Measurements from ENCODE around the gene TPPP3.
A peak's percentile ranks its signal among the peaks of the same experiment; 100 is the strongest.

TPPP3 gene

DNA sequence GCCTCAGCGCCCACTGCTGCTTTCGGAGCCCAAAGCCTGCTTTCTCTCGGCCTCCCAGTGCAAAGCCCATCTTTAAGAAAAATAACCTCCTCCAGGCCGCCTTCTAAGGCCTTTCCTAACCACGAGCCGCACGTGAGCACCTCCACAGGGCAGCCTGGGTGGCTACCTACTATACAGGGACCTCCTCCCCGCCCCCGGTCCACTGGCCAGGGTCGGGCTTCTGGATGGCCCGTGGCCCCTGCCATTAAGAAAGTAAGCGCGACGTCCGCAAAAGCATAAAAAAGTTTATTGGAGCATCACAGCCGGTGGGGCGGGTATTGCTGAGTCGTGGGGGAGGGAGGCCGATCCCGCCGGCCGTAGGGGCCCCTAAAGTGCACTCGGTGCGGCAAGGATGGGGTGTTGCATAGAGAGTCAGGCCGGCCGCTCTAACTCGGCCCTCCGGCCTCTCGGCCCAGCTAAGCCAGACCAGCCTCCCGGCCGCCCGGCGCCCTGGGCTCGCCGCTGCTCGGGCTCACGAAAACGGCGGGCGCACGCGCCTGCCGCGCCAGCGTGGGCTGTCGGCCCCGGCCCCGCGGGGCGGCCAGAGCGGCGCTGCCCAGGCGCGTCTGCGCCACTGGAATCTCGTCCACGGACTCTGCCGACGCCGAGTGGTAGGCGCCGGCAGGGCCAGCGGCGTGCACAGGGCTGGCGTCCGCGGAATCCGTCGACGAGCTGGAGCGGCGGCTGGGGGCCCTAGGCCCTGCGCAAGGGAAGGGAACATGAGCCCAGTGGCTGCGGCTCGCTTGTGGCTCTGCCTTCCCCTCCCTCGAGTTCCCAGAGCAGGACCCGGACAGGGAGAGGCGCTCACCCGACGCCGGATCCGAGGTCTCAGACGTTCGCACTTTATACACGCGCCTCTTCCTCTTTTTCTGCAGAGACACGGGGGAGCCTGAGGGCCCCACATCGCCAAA, 1.1 kb upstream of the TPPP3 start:
- Histone ChIP-seq H3K36me3 (ENCODE audit: control insufficient read depth, insufficient read depth, low read length, severe bottlenecking) (no peaks in the 10 kb centered on the region), H3K9ac (ENCODE audit: low read length) (no peak overlapping the region), H3K27me3 (replicated peaks; ENCODE audit: control insufficient read depth, insufficient read depth, low read length) (no peaks in the 10 kb centered on the region), H3K4me3 (ENCODE audit: low read length) (no peak overlapping the region), H3K9me3 (ENCODE audit: control insufficient read depth, low read length) (no peaks in the 10 kb centered on the region), H3K4me1 (ENCODE audit: control insufficient read depth, insufficient read depth, low read length) (peaks cover 25% of the 10 kb centered on the region)
- no peak for DNase-seq (ENCODE audit: low read depth)

DNA sequence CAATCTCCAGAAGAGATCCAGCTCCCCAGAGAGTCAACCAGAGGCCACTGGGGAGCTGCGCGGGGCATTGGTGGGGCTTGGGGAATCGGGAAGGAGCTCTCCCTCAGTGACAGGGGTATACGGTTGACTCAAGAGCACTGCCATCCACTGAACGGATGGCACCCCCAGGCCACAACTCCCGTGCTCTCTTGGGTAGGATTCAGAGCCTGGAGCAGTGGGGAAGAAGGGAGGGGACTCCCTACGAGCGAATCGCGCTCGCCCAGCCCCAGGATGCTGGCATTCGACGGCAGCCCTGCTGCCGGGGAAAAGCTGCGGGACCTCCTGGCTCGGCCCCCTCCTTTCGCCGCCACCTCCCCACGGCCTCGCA, 473 bp upstream of the TPPP3 start:
- DNase-seq (ENCODE audit: low read depth), result no peak
- Histone ChIP-seq H3K27me3 (replicated peaks; ENCODE audit: control insufficient read depth, insufficient read depth, low read length) (no peaks in the 10 kb centered on the region), H3K9ac (ENCODE audit: low read length) (no peak overlapping the region), H3K4me1 (ENCODE audit: control insufficient read depth, insufficient read depth, low read length) (peaks cover 25% of the 10 kb centered on the region), H3K36me3 (ENCODE audit: control insufficient read depth, insufficient read depth, low read length, severe bottlenecking) (no peaks in the 10 kb centered on the region), H3K9me3 (ENCODE audit: control insufficient read depth, low read length) (no peaks in the 10 kb centered on the region), H3K4me3 (ENCODE audit: low read length) (peak overlapping the region; percentile 59)

DNA sequence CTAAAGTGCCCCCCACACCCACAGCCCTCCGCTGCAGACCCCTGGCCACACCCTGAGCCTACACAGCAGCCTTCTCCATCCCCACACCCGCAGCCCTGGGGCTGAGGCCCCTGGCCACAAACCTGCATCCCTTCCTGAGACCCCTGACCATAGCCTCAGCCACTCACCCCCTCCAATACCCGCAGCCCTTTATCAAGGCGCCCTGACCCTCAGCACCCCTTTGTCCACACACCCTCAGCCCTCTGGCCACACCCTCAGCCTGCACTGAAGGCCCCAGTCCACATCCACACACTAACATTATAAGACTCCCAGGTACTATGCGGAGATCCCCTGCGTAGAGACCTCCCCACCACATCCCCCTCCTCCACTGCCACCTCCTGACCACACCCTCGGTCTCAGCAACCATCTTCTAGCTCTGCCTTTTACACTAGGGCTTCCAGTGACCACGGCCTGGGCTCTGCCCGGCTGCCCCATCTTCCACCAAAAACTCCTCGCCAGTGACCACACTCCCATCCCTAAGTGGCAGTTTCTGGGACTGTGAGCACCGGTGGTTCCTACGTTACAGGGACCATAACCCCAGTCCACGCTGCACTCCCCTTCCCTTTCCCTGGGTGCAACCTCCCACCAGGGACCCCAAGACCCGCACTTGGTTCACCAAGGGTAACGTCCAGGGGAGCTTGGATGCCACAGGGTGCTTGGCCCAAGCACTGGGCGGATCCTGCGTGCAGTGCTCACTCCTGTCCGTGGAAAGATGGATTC, 818 bp downstream of the TPPP3 start:
- no peaks in the 10 kb centered on the region for H3K36me3 ChIP-seq (ENCODE audit: control insufficient read depth, insufficient read depth, low read length, severe bottlenecking)
- H3K4me1 ChIP-seq (ENCODE audit: control insufficient read depth, insufficient read depth, low read length), result peaks cover 25% of the 10 kb centered on the region
- no peaks in the 10 kb centered on the region for H3K9me3 ChIP-seq (ENCODE audit: control insufficient read depth, low read length)
- no peak overlapping the region for H3K9ac ChIP-seq (ENCODE audit: low read length)
- H3K4me3 ChIP-seq (ENCODE audit: low read length), result no peak overlapping the region
- H3K27me3 ChIP-seq (replicated peaks; ENCODE audit: control insufficient read depth, insufficient read depth, low read length), result no peaks in the 10 kb centered on the region
- DNase-seq (ENCODE audit: low read depth), result no peak

DNA sequence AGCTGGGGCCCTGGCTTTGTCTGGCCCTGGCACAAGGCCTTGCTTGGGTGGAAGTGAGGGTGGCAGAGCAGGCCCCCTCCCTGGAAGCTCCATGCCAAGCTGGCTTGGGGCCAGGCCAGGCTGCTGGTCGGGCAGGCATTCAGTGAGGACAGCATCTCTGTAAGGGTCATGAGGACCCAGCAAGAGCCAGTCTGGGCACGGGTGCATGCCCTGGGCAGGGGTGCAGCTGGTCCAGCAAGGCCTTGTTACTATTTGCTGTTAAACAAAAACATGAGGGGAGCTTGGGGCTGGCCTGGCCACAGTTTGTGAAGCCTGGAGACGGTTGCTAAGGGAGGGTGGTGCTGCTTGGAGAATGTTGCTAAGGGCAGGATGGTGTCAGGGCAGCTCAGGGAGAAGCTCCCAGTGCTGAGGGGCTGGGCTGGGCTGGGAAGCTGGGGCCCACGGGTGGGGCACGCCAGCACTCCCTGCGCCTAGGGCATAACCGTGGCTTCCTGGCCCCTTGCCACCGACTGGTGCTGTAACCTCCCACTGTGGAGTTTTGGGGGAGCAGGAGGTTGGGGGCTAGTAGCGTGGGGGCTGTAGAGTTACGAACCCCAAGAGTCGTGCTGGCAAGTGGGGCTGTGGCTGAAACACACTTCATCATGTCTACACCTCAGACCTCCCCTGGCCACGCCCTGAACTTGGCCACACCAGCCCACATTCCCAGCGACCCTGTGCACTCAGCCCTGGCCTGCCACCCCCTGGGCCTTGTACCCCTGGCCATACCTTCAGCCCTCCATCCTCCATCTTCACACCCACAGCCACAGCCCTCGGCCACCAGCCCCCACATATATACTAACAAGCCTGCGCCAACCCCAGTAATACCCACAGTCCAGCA, 1.6 kb downstream of the TPPP3 start:
- Histone ChIP-seq H3K4me3 (ENCODE audit: low read length) (no peak overlapping the region), H3K4me1 (ENCODE audit: control insufficient read depth, insufficient read depth, low read length) (peaks cover 18% of the 10 kb centered on the region), H3K27me3 (replicated peaks; ENCODE audit: control insufficient read depth, insufficient read depth, low read length) (no peaks in the 10 kb centered on the region), H3K9ac (ENCODE audit: low read length) (no peak overlapping the region), H3K9me3 (ENCODE audit: control insufficient read depth, low read length) (no peaks in the 10 kb centered on the region), H3K36me3 (ENCODE audit: control insufficient read depth, insufficient read depth, low read length, severe bottlenecking) (no peaks in the 10 kb centered on the region)
- no peak for DNase-seq (ENCODE audit: low read depth)

DNA sequence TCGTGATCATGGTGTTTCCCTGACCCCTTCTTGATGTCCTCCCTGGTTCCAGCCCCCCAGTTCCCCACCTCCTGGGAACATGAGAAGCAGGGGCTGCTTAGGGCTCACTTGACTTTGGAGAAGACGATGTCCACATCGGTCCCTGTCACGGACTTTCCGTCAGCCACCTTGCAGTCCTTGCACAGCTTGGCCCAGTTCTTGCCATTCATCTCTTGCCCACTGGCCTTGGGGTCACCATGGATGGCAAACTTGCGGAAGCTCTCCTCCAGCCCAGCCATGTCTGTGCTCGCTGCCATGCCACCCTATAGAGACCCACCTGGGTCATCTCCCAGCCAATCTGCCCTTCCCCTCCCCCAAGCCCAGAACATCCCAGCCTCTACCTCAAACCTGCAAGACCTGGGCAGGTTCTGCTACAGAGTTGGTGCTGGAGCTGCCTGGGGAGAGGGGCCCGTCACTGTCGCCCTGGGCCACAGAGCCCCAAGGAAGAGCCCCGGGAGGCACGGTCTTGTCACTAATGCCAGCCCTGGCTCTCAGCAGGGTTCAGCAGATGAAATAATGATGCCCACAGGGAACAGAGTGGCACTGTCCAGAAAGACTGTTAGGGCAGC, 2.4 kb downstream of the TPPP3 start:
- DNase-seq (ENCODE audit: low read depth), result no peak
- H3K4me1 ChIP-seq (ENCODE audit: control insufficient read depth, insufficient read depth, low read length), result peaks cover 14% of the 10 kb centered on the region
- no peaks in the 10 kb centered on the region for H3K9me3 ChIP-seq (ENCODE audit: control insufficient read depth, low read length)
- H3K36me3 ChIP-seq (ENCODE audit: control insufficient read depth, insufficient read depth, low read length, severe bottlenecking), result no peaks in the 10 kb centered on the region
- no peak overlapping the region for H3K4me3 ChIP-seq (ENCODE audit: low read length)
- peaks cover 1% of the 10 kb centered on the region for H3K27me3 ChIP-seq (replicated peaks; ENCODE audit: control insufficient read depth, insufficient read depth, low read length)
- H3K9ac ChIP-seq (ENCODE audit: low read length), result no peak overlapping the region

DNA sequence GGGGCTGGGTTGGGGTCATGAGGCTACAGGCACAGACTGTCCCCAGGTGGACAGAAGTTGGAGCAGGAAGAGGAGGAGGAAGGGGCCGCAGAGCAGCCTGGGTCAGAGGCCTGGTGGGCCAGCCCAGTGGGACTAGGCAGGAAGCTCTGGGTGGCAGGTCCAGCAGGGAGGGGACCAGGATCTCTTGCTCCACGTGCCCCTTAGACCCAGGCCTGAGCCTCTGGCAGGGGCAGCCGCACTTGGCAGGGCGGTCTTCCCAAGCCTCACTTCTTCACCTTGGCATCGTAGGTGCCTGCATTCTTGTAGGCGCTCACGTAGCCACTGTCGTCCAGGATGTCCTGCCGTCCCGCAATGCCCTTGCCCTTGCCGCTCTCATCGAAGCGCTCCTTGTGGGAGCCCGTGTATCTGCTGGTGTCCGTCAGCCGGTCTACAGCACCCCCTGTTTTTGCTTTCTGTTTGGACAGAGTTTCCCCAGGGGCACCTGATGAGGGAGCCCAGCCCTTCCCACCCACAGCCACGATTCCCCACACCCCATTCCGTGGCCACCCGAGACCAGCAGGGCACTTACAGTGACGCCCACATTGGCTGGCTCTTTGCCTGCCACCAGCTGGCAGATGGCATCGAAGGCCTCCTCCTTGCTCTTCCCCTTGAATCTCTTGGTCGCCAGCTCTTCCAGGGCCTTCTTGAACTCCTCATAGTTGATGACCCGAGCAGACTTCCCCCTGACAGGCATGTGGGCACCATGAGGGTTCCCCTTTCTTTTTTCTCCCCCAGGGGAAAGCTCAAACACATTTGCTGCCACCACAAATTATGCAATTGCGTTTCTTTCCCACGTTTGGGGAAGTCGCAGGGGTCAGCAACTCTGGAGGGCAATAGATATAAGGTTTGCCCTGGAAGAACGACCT, 3.1 kb downstream of the TPPP3 start:
- DNase-seq (ENCODE audit: low read depth), result no peak
- Histone ChIP-seq H3K27me3 (replicated peaks; ENCODE audit: control insufficient read depth, insufficient read depth, low read length) (peaks cover 9% of the 10 kb centered on the region), H3K4me1 (ENCODE audit: control insufficient read depth, insufficient read depth, low read length) (peaks cover 12% of the 10 kb centered on the region), H3K9ac (ENCODE audit: low read length) (no peak overlapping the region), H3K9me3 (ENCODE audit: control insufficient read depth, low read length) (no peaks in the 10 kb centered on the region), H3K4me3 (ENCODE audit: low read length) (no peak overlapping the region), H3K36me3 (ENCODE audit: control insufficient read depth, insufficient read depth, low read length, severe bottlenecking) (no peaks in the 10 kb centered on the region)

DNA sequence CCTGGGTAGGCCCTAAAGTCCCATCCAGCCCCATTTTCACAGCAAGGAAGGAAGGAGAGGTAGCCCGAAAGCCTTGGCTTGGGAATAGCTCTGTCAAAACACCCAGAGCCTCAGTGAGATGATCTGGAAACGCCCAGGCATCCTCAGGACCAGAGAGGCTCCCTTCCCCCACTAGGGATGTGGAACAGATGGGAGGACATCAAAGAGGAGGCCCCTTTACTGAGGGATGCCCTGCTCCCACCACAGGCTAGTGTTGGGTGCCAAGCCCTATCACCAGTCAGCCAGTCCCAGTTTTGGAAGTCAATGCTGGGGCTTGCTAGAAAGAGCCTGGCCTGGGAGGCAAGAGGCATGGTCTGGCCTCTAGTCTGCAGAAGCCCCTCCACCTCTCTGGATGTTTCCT, 4.7 kb downstream of the TPPP3 start:
- no peak overlapping the region for H3K4me3 ChIP-seq (ENCODE audit: low read length)
- peaks cover 11% of the 10 kb centered on the region for H3K27me3 ChIP-seq (replicated peaks; ENCODE audit: control insufficient read depth, insufficient read depth, low read length)
- peaks cover 6% of the 10 kb centered on the region for H3K4me1 ChIP-seq (ENCODE audit: control insufficient read depth, insufficient read depth, low read length)
- H3K9ac ChIP-seq (ENCODE audit: low read length), result no peak overlapping the region
- no peaks in the 10 kb centered on the region for H3K9me3 ChIP-seq (ENCODE audit: control insufficient read depth, low read length)
- no peaks in the 10 kb centered on the region for H3K36me3 ChIP-seq (ENCODE audit: control insufficient read depth, insufficient read depth, low read length, severe bottlenecking)
- DNase-seq (ENCODE audit: low read depth), result no peak

DNA sequence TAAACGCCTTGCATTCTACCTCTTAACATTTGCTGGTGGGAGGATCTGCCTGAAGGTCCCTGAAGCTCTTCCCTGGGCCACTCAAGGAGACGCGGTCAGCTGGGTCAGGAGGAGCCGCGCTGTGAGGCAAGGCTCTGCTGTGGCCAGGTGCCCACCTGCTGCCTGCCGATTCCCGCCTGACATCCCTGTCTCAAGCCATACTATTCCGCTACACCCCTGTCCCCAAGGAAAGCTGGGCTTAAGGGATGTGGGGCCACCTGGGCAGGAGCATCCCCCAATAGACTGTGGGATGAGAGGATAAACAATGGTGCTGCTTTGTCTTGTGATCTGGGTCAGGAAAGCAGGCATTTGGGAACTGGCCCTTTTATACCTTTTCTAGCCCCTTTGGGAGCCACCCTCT, 5.1 kb downstream of the TPPP3 start:
- no peak for DNase-seq (ENCODE audit: low read depth)
- Histone ChIP-seq H3K4me3 (ENCODE audit: low read length) (no peak overlapping the region), H3K4me1 (ENCODE audit: control insufficient read depth, insufficient read depth, low read length) (peaks cover 5% of the 10 kb centered on the region), H3K9me3 (ENCODE audit: control insufficient read depth, low read length) (no peaks in the 10 kb centered on the region), H3K9ac (ENCODE audit: low read length) (no peak overlapping the region), H3K27me3 (replicated peaks; ENCODE audit: control insufficient read depth, insufficient read depth, low read length) (peaks cover 11% of the 10 kb centered on the region), H3K36me3 (ENCODE audit: control insufficient read depth, insufficient read depth, low read length, severe bottlenecking) (no peaks in the 10 kb centered on the region)

DNA sequence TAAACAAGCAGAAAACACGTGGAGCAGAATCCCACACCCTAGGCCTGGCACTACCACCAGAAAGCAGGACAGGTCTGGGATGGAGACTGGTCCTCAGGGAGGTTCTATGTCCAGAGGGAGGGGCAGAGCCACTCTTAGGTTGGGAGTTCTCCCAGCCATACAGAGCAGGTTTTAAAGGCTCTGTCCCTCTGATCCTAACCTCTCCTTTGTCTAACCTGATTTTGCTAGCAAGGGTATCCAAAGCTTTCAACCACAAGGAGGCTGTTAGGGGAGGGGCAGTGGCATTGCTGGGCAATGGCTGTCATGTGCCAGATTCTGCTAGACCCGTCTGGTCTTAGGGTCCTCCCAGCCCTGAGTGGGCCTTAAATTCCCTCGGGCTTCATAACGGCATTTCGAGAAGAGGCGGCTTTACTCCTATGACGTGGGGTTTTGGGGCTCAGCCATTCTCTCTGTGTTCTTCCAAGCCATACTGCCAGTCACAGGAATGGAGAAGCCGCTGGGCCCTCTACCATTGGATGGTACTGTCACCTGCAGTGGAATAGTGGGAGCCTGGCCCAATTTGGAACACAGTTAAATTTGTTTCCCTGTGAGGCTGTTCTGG, 5.7 kb downstream of the TPPP3 start:
- no peak for DNase-seq (ENCODE audit: low read depth)
- Histone ChIP-seq H3K4me3 (ENCODE audit: low read length) (no peak overlapping the region), H3K4me1 (ENCODE audit: control insufficient read depth, insufficient read depth, low read length) (no peaks in the 10 kb centered on the region), H3K9ac (ENCODE audit: low read length) (no peak overlapping the region), H3K27me3 (replicated peaks; ENCODE audit: control insufficient read depth, insufficient read depth, low read length) (peaks cover 11% of the 10 kb centered on the region), H3K36me3 (ENCODE audit: control insufficient read depth, insufficient read depth, low read length, severe bottlenecking) (no peaks in the 10 kb centered on the region), H3K9me3 (ENCODE audit: control insufficient read depth, low read length) (no peaks in the 10 kb centered on the region)

Measured in adipocyte (in vitro differentiated cells).